NCI-H2196 treated with DMSO at 0.1 percent for 48 hours (cell line): ENCODE results near the gene EFEMP1.

Experiments
- DNase-seq: peaks from one replicate; lab custom pipeline; 2025; ENCODE audit not compliant: unreplicated experiment; lab: John Stamatoyannopoulos, UW

The EFEMP1 gene

GRCh38 chr2:55899881-55900280 is 23.7 kb downstream of the EFEMP1 start:
- DNase-seq, result no peak

DNA sequence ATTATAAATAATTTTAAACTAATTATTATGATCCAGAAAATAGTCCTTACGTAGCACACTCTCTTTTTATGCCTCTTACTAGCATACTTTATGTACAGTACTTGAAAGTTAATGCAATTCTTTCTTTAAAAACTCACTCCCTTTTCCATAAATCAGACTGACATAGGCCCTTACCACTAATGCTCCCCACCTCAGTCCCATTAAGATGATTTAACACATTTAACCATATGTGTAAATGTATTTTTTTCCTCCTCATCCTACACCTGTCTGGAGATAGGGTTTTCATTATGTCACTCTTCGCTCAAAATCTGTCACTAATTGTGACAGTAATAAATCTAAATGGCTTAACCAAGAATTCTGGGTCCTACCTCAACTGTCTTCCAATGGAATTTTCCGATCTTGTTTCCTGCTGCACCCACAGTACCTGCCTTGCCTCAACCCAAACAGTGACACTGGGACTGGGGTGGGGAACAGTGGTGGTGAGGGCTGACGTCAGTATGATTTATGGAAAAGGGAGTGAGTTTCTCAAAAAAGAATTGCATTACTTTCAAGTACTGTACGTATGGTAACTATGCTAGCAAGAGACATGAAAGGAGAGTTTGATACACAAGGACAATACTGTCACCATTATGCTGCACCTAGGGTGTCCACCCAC is 25.1 kb downstream of the EFEMP1 start:
- DNase-seq, result no peak

GRCh38 chr2:55896633-55897032 is 26.9 kb downstream of the EFEMP1 start:
- no peak for DNase-seq

- no peak for DNase-seq
Observed at GRCh38 chr2:55894720-55895119, 28.9 kb downstream of the EFEMP1 start.

DNA sequence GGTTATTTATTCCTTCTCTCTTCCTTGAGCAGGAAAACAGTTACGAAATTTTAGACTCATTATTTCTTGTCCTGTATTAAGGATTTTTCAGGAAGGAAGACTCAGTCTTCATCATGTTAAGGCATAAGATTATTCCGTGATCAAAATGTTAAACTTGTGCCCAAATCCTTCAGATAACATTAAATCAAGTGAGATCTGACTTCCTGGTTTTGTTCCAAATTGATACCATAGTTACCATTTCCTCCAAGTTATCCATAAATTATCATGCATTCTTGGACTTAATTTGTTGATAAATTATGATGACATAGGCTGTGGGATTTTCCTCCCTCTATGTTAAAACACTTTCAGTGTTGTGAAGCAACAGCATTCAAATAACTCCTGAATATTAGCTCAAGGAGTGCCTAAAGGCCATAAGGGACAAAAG is 31.9 kb downstream of the EFEMP1 start:
- DNase-seq, result no peak

GRCh38 chr2:55888936-55889335 is 34.6 kb downstream of the EFEMP1 start:
- no peak for DNase-seq

DNA sequence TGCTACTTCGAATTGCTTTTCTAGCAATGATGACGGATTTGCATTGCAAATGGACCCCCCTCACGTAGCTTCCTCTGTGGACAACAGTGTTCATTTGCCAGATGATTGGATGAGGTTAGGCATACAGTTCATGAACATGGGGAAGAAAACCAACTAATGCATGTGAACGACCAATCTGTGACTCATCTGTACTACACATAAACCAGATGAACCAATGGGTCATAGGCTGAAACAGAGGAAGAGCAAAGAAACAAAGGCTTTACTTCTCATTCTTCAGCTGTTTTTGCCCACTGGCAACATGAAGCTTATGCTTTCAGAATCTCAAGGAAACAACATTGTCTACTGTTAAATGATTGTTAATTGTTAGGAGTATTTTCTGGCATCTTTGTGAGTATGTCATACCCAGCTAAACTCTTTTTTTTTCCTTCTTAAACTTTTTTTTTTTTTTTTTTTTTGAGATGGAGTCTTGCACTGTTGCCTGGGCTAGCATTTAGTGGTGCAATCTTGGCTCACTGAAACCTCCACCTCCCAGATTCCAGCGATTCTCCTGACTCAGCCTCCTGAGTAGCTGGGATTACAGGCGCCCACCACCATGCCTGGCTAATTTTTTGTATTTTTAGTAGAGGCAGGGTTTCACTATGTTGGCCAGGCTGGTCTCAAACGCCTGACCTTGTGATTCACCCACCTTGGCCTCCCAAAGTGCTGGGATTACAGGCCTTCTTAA is 35.5 kb downstream of the EFEMP1 start:
- DNase-seq, result no peak

DNA sequence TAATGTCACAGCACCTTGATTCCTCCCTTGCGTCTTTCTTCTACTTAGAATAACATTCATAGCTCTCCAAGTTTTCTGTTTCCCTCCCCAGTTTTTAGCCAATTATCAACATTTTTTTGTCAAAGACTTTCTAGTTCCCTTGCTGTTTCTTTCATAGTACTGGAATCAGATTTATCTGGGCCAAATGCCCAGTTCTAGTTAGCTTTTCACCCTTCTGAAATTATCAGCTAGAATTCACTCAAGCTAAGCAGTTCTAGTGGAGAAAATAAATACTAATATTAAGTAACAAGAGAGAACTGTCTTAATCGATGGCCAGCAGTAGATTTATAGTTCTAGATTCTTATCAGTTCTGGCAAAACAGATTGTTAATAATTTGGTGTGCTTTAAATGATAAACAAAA is 36.2 kb downstream of the EFEMP1 start:
- no peak for DNase-seq

GRCh38 chr2:55885944-55886281 is 37.7 kb downstream of the EFEMP1 start:
- no peak for DNase-seq

DNA sequence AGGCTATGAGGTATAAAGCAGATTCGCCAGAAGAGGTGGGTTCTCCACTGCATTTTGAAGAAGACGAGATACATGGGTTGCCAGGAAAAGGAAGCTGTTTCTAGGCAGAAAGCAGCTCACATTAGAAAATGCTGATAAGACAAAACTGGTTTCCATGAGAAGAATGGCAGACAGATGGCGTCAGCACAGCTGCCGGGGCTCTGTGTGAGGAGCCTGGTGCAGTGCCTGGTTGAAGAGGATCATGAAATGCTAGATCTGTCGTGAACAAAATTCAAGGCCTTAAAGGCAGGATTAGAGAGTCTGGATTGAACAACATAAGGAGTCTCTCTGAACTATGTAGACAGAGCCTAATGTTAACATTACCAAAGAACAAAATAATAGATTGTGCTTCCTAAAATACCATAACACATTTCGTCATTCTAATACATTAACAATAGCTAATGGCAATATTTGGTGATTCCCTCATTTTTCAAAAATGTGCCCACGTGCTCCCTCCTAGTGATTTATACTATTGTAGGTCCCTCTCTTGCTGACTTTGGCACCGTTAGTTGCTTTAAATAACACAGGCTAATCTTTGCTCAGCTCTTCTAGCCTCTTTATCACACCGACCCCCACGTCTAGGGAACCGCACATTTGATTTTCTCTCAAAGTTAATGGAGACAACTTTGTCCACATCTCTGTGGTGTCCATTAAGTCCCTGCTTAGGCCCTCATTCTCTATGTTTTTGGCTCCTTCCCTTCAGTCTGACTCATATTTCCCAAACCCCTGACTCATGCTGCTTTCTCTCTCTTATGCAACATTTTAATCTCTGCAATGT is 38.2 kb downstream of the EFEMP1 start:
- no peak for DNase-seq

DNA sequence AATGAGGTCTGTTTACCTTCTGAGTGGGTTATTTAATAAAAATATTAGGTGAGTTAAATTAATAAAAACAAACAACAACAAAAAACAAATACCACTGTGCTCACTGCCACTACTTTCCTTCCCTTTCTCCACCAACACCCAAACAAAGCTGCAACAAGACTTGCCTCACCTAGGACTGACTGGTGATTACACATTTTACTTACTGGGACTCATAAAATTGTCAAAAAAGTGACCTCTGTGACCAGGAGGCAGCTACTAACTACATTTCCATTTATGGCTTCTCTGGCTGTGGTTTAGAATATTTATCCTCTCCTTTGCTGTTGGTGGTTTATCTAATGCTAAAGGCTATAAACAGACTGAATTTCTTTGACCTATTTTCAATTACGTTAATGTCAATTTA is 39.8 kb downstream of the EFEMP1 start:
- DNase-seq, result no peak

GRCh38 chr2:55883357-55883756 is 40.2 kb downstream of the EFEMP1 start:
- no peak for DNase-seq

DNA sequence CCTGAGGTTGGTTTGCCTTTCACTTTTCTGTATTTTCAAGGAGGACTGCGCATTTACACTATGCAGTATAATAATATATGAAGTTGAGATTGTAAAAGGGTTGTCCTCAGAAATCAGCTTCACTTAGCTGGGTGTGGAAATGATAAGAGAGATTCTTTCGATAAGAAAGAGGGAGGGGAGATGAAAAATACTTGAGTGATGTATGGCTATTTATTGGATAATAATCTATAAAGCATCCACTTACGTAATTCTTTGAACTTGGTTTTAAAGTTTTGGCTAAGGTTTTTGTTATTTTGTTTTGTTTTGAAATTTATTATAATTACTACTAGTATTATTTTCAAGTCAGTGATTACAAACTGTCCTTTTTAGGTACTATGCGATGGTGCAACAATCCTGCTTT is 40.6 kb downstream of the EFEMP1 start:
- no peak for DNase-seq

- DNase-seq, result no peak
Observed at GRCh38 chr2:55880416-55881143, 43.0 kb downstream of the EFEMP1 start.

- no peak for DNase-seq
Observed at GRCh38 chr2:55879976-55880375, 43.6 kb downstream of the EFEMP1 start.

DNA sequence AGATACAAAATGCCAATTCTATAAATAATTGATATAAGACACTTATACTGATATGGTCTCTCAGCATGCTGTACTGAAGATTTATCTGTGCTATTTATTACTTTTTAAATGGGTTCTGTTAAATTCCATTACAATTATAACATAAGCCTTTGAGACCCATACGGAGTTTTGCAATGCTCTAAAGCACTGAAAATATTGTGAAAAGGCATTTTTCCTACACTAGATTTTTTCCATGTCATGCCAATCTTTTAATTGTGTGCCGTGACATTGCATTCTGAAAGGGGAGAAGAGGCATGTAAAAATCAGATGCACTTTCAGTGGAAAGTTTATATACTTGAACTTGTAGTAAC is 46.5 kb downstream of the EFEMP1 start:
- DNase-seq, result no peak

GRCh38 chr2:55876429-55877086 is 47.0 kb downstream of the EFEMP1 start:
- no peak for DNase-seq

GRCh38 chr2:55875434-55876135 is 48.0 kb downstream of the EFEMP1 start:
- no peak for DNase-seq

- no peak for DNase-seq
Observed at GRCh38 chr2:55874338-55874737, 49.2 kb downstream of the EFEMP1 start.

DNA sequence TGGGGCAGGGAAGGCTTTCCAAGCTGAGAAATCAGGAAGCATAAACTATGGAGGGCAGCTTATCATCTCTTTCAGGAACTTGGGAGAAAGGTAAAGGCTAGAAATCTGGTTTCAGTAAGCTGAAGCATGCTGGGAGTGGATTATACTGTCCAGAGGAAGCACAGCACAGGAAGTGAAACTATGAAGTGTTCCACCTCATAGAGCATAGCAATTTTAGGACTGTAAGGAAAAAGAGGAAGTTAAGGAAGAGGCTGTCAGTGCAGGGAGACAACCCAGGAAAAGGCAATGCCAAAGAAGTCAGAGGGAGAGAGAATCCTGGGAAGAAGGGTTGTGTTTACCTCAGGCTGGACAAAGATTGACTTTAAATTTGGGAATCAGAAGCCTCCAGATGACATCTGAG is 51.9 kb downstream of the EFEMP1 start:
- no peak for DNase-seq
